Cardiac fibroblast (primary cell): Measurements from ENCODE around the gene PIK3CD.

Experiments used
- DNase-seq, 2 donors: peaks; one replicate each; pipeline versions ENCODE4 v3.0.0 to v3.0.0-alpha.2; 2010; ENCODE audit warnings: low read depth in 2 of 2
- H3K4me3 ChIP-seq, 2 donors: replicated peaks in 1 of 2; 1 replicate in 1 of 2; 2 replicates in 1 of 2; pipeline ENCODE4 v1.5.1; 2011; ENCODE audit warnings: low read depth in 2 of 2, low read length in 2 of 2, mild to moderate bottlenecking in 2 of 2, moderate library complexity in 1 of 2
- TF ChIP-seq, protein P1 (sequence below): IDR thresholded peaks from one replicate; pipeline ENCODE4 v1.5.1; 2011; ENCODE audit warnings: low read depth, mild to moderate bottlenecking, low read length, inconsistent platforms

PIK3CD gene

GRCh38 chr1:9696793-9697192, 45.3 kb downstream of the PIK3CD start:
- TF ChIP-seq, protein P1, sequence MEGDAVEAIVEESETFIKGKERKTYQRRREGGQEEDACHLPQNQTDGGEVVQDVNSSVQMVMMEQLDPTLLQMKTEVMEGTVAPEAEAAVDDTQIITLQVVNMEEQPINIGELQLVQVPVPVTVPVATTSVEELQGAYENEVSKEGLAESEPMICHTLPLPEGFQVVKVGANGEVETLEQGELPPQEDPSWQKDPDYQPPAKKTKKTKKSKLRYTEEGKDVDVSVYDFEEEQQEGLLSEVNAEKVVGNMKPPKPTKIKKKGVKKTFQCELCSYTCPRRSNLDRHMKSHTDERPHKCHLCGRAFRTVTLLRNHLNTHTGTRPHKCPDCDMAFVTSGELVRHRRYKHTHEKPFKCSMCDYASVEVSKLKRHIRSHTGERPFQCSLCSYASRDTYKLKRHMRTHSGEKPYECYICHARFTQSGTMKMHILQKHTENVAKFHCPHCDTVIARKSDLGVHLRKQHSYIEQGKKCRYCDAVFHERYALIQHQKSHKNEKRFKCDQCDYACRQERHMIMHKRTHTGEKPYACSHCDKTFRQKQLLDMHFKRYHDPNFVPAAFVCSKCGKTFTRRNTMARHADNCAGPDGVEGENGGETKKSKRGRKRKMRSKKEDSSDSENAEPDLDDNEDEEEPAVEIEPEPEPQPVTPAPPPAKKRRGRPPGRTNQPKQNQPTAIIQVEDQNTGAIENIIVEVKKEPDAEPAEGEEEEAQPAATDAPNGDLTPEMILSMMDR: no peak
- DNase-seq: no peak
- H3K4me3 ChIP-seq: no peak overlapping the region

- DNase-seq: no peak
- TF ChIP-seq, protein P1: no peak
- H3K4me3 ChIP-seq: no peak overlapping the region
Measured at GRCh38 chr1:9699361-9699760, 47.8 kb downstream of the PIK3CD start.

DNA sequence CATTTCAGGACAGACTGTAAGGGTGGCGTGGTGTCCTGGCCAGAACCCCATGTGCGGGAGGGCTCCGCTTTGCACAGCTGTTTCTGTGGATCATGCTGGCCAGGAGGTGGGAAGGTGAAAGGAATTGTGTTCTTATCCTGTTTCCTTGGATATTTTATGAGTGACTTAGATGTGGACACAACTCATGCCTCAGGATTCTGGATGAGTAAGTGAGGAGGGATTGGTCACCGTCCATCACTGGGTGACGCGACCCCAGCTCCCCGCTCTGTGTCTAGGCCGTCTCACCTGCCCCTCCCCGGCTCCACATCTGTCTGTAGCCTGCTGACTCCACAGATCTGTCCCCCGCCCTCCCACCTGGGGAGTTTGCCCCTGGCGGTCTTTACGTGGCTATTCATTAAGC, 48.8 kb downstream of the PIK3CD start:
- peak; percentile 32 to 91 for DNase-seq
- TF ChIP-seq, protein P1: no peak
- H3K4me3 ChIP-seq: no peak overlapping the region

- TF ChIP-seq, protein P1: no peak
- DNase-seq: no peak
- no peak overlapping the region for H3K4me3 ChIP-seq
Measured at GRCh38 chr1:9701665-9702064, 50.1 kb downstream of the PIK3CD start.

GRCh38 chr1:9703165-9703509, 51.6 kb downstream of the PIK3CD start:
- DNase-seq: no peak
- TF ChIP-seq, protein P1: no peak
- no peak overlapping the region for H3K4me3 ChIP-seq

DNA sequence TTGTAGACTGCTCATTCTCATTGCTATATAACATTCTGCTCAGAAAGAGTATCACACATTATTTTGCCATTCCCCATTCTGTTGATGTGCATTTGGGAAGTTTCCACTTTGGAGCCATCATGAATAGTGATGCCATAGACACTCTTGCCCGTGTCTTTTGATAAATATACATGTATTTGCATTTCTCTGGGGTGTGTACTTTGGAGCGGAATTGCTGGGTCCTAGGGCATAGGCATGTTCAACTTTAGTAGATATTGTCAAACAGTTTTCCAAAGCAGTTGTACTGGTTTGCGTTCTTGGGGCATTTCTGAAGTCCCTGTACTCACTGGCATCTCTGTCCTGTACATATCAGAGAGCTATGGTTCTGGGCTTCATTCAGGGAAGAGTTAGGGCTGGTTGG, 52.1 kb downstream of the PIK3CD start:
- TF ChIP-seq, protein P1: no peak
- no peak for DNase-seq
- H3K4me3 ChIP-seq: no peak overlapping the region

GRCh38 chr1:9705337-9706093, 54.0 kb downstream of the PIK3CD start:
- TF ChIP-seq, protein P1: no peak
- peak in 1 of 2 donors; percentile 79 for DNase-seq
- H3K4me3 ChIP-seq: no peak overlapping the region
